ENCODE data around the gene CD81.

DNA sequence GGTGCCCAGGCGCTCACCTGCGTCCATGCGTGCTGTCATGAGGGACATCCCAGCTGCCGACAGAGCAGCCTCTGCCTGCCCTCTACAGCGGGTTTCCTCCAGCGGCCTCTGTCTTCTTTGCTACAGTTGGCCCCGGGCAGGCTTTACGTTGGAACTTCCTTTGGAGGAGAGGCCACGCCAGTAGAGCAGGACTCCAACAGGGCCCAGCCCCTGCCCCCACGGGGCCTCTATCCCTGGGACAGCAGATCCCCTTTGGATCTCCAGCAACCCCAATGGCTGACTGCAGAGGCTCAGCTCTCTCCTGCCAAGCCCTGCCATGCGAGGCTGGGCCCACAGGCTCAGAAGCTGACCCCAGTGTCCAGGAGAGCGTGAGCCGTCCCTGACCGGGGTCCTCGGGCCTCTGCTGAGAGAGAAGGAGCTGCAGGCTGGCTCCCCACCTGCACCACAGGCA lies 55.1 kb downstream of the CD81 start:
- TF ChIP-seq, protein P1, sequence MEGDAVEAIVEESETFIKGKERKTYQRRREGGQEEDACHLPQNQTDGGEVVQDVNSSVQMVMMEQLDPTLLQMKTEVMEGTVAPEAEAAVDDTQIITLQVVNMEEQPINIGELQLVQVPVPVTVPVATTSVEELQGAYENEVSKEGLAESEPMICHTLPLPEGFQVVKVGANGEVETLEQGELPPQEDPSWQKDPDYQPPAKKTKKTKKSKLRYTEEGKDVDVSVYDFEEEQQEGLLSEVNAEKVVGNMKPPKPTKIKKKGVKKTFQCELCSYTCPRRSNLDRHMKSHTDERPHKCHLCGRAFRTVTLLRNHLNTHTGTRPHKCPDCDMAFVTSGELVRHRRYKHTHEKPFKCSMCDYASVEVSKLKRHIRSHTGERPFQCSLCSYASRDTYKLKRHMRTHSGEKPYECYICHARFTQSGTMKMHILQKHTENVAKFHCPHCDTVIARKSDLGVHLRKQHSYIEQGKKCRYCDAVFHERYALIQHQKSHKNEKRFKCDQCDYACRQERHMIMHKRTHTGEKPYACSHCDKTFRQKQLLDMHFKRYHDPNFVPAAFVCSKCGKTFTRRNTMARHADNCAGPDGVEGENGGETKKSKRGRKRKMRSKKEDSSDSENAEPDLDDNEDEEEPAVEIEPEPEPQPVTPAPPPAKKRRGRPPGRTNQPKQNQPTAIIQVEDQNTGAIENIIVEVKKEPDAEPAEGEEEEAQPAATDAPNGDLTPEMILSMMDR (IDR thresholded peaks at IDR 0.05), result no peak
- no peak for TF ChIP-seq POLR2A (IDR thresholded peaks at IDR 0.05)

All from transverse colon (tissue), 3 donors.